WTC11 (cell line): ENCODE data around the gene NPAS2. TPM values are rescaled to one million over a fixed set of nuclear protein-coding genes. Genes with fewer than 3 reads are reported as not detected.

ENCODE experiments used
- ATAC-seq: fragments of 200-7000 bp; cut with Tn5 transposase; 2 replicates; pipeline ENCODE4 v1.10.0; 2021; ENCODE audit warnings: mild to moderate bottlenecking, moderate library complexity
- CTCF ChIA-PET: fragments of 300-600 bp; sonication (Branson Sonifier 250); formaldehyde crosslinking; loops from one replicate; lab custom pipeline; 2021; ENCODE audit warnings: antibody characterized with exemption; lab: Charles Lee
- POLR2A ChIA-PET: fragments of 350-600 bp; sonication (Branson Sonifier 250); formaldehyde crosslinking; loops from one replicate; lab custom pipeline; 2021; ENCODE audit warnings: antibody characterized with exemption; lab: Charles Lee
- DNase-seq: peaks from one replicate; pipeline ENCODE4 v3.0.0; 2021; ENCODE audit warnings: low spot score
- H3K27ac Mint-ChIP-seq: 2 replicates; pipeline ENCODE4 v1.8.0; 2021; ENCODE audit warnings: mixed read lengths
- H3K27me3 Mint-ChIP-seq: 2 replicates; pipeline ENCODE4 v1.8.0; 2021; ENCODE audit warnings: low read depth, mild to moderate bottlenecking, moderate library complexity, mixed read lengths
- H3K36me3 Mint-ChIP-seq: 2 replicates; pipeline ENCODE4 v1.8.0; 2021; ENCODE audit warnings: mixed read lengths
- H3K4me1 Mint-ChIP-seq: 2 replicates; pipeline ENCODE4 v1.8.0; 2022; ENCODE audit warnings: mixed read lengths
- H3K4me3 Mint-ChIP-seq: 2 replicates; pipeline ENCODE4 v1.8.0; 2021; ENCODE audit warnings: mild to moderate bottlenecking, moderate library complexity, mixed read lengths
- H3K9me3 Mint-ChIP-seq: 2 replicates; pipeline ENCODE4 v1.8.0; 2021; ENCODE audit warnings: mixed read lengths
- AR ChIP-seq: fragments of 250-450 bp; sonication (Bioruptor Pico); IDR thresholded peaks from 2 replicates; pipeline ENCODE4 v1.9.0; 2021; ENCODE audit warnings: mild to moderate bottlenecking
- CDX4 ChIP-seq: fragments of 250-450 bp; sonication (Bioruptor Pico); IDR thresholded peaks from 2 replicates; pipeline ENCODE4 v1.9.0; 2021; ENCODE audit warnings: moderate library complexity, mild to moderate bottlenecking, inconsistent platforms, borderline replicate concordance
- CREB1 ChIP-seq: sonication (generic); formaldehyde crosslinking; IDR thresholded peaks from 2 replicates; pipeline ENCODE4 v1.8.0; 2023; ENCODE audit warnings: mild to moderate bottlenecking, missing genetic modification reagents
- E2F1 ChIP-seq: sonication (generic); formaldehyde crosslinking; IDR thresholded peaks from 2 replicates; pipeline ENCODE4 v1.8.0; 2022; ENCODE audit warnings: mild to moderate bottlenecking, missing genetic modification reagents
- E2F5 ChIP-seq: sonication (generic); formaldehyde crosslinking; IDR thresholded peaks from 2 replicates; pipeline ENCODE4 v1.8.1; 2022; ENCODE audit warnings: mild to moderate bottlenecking, moderate library complexity, missing genetic modification reagents
- EMX1 ChIP-seq: fragments of 250-450 bp; sonication (Bioruptor Pico); IDR thresholded peaks from 2 replicates; pipeline ENCODE4 v1.8.0; 2021; ENCODE audit warnings: mild to moderate bottlenecking
- FOXP1 ChIP-seq: sonication (generic); formaldehyde crosslinking; IDR thresholded peaks from 2 replicates; pipeline ENCODE4 v1.8.0; 2022; ENCODE audit warnings: missing genetic modification reagents, mild to moderate bottlenecking, moderate library complexity, borderline replicate concordance
- GRHL2 ChIP-seq: fragments of 250-450 bp; sonication (Bioruptor Pico); IDR thresholded peaks from 2 replicates; pipeline ENCODE4 v1.8.0; 2022; ENCODE audit warnings: mild to moderate bottlenecking, moderate library complexity; ENCODE audit not compliant: insufficient replicate concordance, severe bottlenecking
- IRF2 ChIP-seq: sonication (generic); formaldehyde crosslinking; IDR thresholded peaks from 2 replicates; pipeline ENCODE4 v1.8.0; 2022; ENCODE audit warnings: low read depth, missing genetic modification reagents, borderline replicate concordance
- JAZF1 ChIP-seq: fragments of 250-450 bp; sonication (Bioruptor Pico); IDR thresholded peaks from 2 replicates; pipeline ENCODE4 v1.9.0; 2021; ENCODE audit warnings: moderate library complexity, mild to moderate bottlenecking, inconsistent platforms
- JUN ChIP-seq: sonication (generic); formaldehyde crosslinking; IDR thresholded peaks from 2 replicates; pipeline ENCODE4 v1.8.0; 2023; ENCODE audit warnings: mild to moderate bottlenecking, missing genetic modification reagents
- MAX ChIP-seq: sonication (generic); formaldehyde crosslinking; IDR thresholded peaks from 2 replicates; pipeline ENCODE4 v1.8.0; 2022; ENCODE audit warnings: mild to moderate bottlenecking, missing genetic modification reagents
- NFATC4 ChIP-seq: fragments of 250-450 bp; sonication (Bioruptor Pico); IDR thresholded peaks from 2 replicates; pipeline ENCODE4 v1.9.0; 2021; ENCODE audit warnings: mild to moderate bottlenecking
- NFYB ChIP-seq: sonication (generic); formaldehyde crosslinking; conservative IDR thresholded peaks from 2 replicates; pipeline ENCODE4 v1.8.0; 2022; ENCODE audit warnings: low read depth, missing genetic modification reagents
- RELA ChIP-seq: sonication (generic); formaldehyde crosslinking; IDR thresholded peaks from 2 replicates; pipeline ENCODE4 v1.8.1; 2022; ENCODE audit warnings: missing genetic modification reagents, mild to moderate bottlenecking, borderline replicate concordance
- STAT6 ChIP-seq: sonication (generic); formaldehyde crosslinking; conservative IDR thresholded peaks from 2 replicates; pipeline ENCODE4 v1.8.1; 2023; ENCODE audit warnings: mild to moderate bottlenecking, low read depth, missing genetic modification reagents, moderate library complexity
- TEAD1 ChIP-seq: sonication (generic); formaldehyde crosslinking; IDR thresholded peaks from 2 replicates; pipeline ENCODE4 v1.8.0; 2022; ENCODE audit warnings: mild to moderate bottlenecking, missing genetic modification reagents
- ZBTB43 ChIP-seq: sonication (generic); formaldehyde crosslinking; IDR thresholded peaks from 2 replicates; pipeline ENCODE4 v1.8.1; 2023; ENCODE audit warnings: mild to moderate bottlenecking, missing genetic modification reagents
- total RNA-seq: library from RNA; stranded (reverse); gene quantifications from 3 replicates; pipeline ENCODE4 v1.2.3, GENCODE V29; 2021

The NPAS2 gene
- total RNA-seq, 1 experiment from 2014 or later, result 2.6 TPM

GRCh38 chr2:100893392-100894104 is 73.6 kb downstream of the NPAS2 start:
- H3K36me3 Mint-ChIP-seq, result no peaks in the 10 kb centered on the region
- ATAC-seq, result no peak

GRCh38 chr2:100894105-100894795 is 74.3 kb downstream of the NPAS2 start:
- CTCF ChIA-PET, result interaction anchor here (1.8 kb wide), 1 partner anchor 164 kb away, joined by 4 read pairs; no protein-coding TSS in a partner anchor
- H3K4me3 Mint-ChIP-seq, result no peak overlapping the region
- no peak for TF ChIP-seq JUN (CRISPR knock-in tag)
- TF ChIP-seq AR, result no peak
- TF ChIP-seq CREB1 (CRISPR knock-in tag), result no peak
- no peak for TF ChIP-seq EMX1
- no peak for TF ChIP-seq E2F1 (CRISPR knock-in tag)
- no peak for TF ChIP-seq E2F5 (CRISPR knock-in tag)
- TF ChIP-seq TEAD1 (CRISPR knock-in tag), result no peak
- TF ChIP-seq MAX (CRISPR knock-in tag), result no peak
- no peak for TF ChIP-seq IRF2 (CRISPR knock-in tag)
- no peak for TF ChIP-seq NFATC4 (CRISPR knock-in tag)
- no peak for TF ChIP-seq ZBTB43 (CRISPR knock-in tag)
- TF ChIP-seq CDX4 (CRISPR knock-in tag), result no peak
- TF ChIP-seq GRHL2 (CRISPR knock-in tag), result no peak
- no peak for TF ChIP-seq RELA (CRISPR knock-in tag)
- TF ChIP-seq NFYB, result no peak

More at GRCh38 chr2:100893392-100894104, 73.6 kb downstream of the NPAS2 start:
- ChIA-PET CTCF (interaction anchor here (1.8 kb wide), 1 partner anchor 163 kb away, joined by 4 read pairs; no protein-coding TSS in a partner anchor), POLR2A (no interaction called here)
- H3K27ac Mint-ChIP-seq, result no peak overlapping the region
- no peak for TF ChIP-seq EMX1
- no peak for TF ChIP-seq FOXP1 (CRISPR knock-in tag)
- TF ChIP-seq NFATC4 (CRISPR knock-in tag), result no peak
- TF ChIP-seq STAT6 (CRISPR knock-in tag), result no peak
- TF ChIP-seq JAZF1 (CRISPR knock-in tag), result no peak
- no peak for DNase-seq
- H3K9me3 Mint-ChIP-seq, result peaks cover 4% of the 10 kb centered on the region; the same call in 1 of the 2 replicates
- no peak overlapping the region for H3K4me3 Mint-ChIP-seq
- H3K4me1 Mint-ChIP-seq, result peaks cover 30% of the 10 kb centered on the region
- H3K27me3 Mint-ChIP-seq, result peaks cover 3% of the 10 kb centered on the region; the same call in 1 of the 2 replicates

More at GRCh38 chr2:100894105-100894795, 74.3 kb downstream of the NPAS2 start:
- POLR2A ChIA-PET, result no interaction called here
- DNase-seq (no peak), ATAC-seq (no peak)
- H3K9me3 Mint-ChIP-seq, result peaks cover 4% of the 10 kb centered on the region; the same call in 1 of the 2 replicates
- peaks cover 29% of the 10 kb centered on the region for H3K4me1 Mint-ChIP-seq
- H3K36me3 Mint-ChIP-seq, result no peaks in the 10 kb centered on the region
- no peak overlapping the region for H3K27ac Mint-ChIP-seq
- H3K27me3 Mint-ChIP-seq, result no peaks in the 10 kb centered on the region
